ENCODE measurements around the gene TTLL11.

DNA sequence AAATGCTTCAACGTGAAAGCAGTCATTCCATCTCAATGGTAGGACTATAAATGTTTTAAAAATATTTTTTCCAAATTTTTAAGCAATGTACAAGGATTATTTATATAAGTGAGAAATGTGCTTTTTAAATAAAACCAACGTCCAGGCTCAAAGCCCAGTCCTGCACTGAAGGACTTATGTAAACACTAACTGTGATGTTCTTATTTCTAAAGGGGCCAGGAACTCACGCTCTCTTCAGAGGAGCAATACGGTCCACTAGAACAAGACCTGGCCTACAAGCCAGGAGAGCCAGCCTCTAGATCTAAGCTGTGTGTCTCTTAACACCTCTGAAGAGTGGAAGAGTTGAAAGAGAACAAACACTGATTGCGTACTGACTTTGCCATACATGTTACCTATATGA lies 12.1 kb downstream of the TTLL11 start:
- no peak for TF ChIP-seq CTCF (IDR thresholded peaks at IDR 0.05)
- no peak for TF ChIP-seq POLR2A (IDR thresholded peaks at IDR 0.05)
- TF ChIP-seq POLR2AphosphoS5 (IDR thresholded peaks at IDR 0.05) = peak; percentile 60
- TF ChIP-seq EP300 (IDR thresholded peaks at IDR 0.05) = no peak

Measured in gastroesophageal sphincter (tissue), 3 donors.